Hepatic stellate cell (primary cell): Measurements from ENCODE around the gene HOXA13.

ENCODE experiments used
- DNase-seq: peaks from one replicate; pipeline ENCODE4 v3.0.0; 2011; ENCODE audit warnings: low spot score

HOXA13 gene

GRCh38 chr7:27237735-27238334 lies 37.9 kb upstream of the HOXA13 start:
- DNase-seq, result no peak

GRCh38 chr7:27235387-27236311 lies 35.8 kb upstream of the HOXA13 start:
- no peak for DNase-seq

- no peak for DNase-seq
These were observed 29.6 kb upstream of the HOXA13 start for GRCh38 chr7:27229448-27229847.

GRCh38 chr7:27224983-27225934 lies 25.4 kb upstream of the HOXA13 start:
- DNase-seq, result no peak

GRCh38 chr7:27223941-27224575 lies 24.2 kb upstream of the HOXA13 start:
- no peak for DNase-seq

- DNase-seq, result no peak
These were observed 21.4 kb upstream of the HOXA13 start for GRCh38 chr7:27221201-27221797.

- DNase-seq, result no peak
These were observed 20.6 kb upstream of the HOXA13 start for GRCh38 chr7:27220440-27220955.

- DNase-seq, result no peak
These were observed 19.9 kb upstream of the HOXA13 start for GRCh38 chr7:27219821-27220220.

GRCh38 chr7:27217951-27218350 lies 18.1 kb upstream of the HOXA13 start:
- DNase-seq, result no peak

GRCh38 chr7:27215356-27215755 lies 15.5 kb upstream of the HOXA13 start:
- DNase-seq, result no peak

- no peak for DNase-seq
These were observed 14.5 kb upstream of the HOXA13 start for GRCh38 chr7:27214239-27214950.

GRCh38 chr7:27213433-27214238 lies 13.7 kb upstream of the HOXA13 start:
- DNase-seq, result no peak

- DNase-seq, result no peak
These were observed 12.9 kb upstream of the HOXA13 start for GRCh38 chr7:27212497-27213432.

GRCh38 chr7:27211764-27212204 lies 11.9 kb upstream of the HOXA13 start:
- no peak for DNase-seq

- DNase-seq, result no peak
These were observed 11.2 kb upstream of the HOXA13 start for GRCh38 chr7:27211084-27211446.

- peak; percentile 60 for DNase-seq
These were observed 10.7 kb upstream of the HOXA13 start for GRCh38 chr7:27210441-27211083.

GRCh38 chr7:27209933-27210440 lies 10.1 kb upstream of the HOXA13 start:
- no peak for DNase-seq

- no peak for DNase-seq
These were observed 9.1 kb upstream of the HOXA13 start for GRCh38 chr7:27208998-27209397.
